ENCODE measurements around the gene SCUBE1.

DNA sequence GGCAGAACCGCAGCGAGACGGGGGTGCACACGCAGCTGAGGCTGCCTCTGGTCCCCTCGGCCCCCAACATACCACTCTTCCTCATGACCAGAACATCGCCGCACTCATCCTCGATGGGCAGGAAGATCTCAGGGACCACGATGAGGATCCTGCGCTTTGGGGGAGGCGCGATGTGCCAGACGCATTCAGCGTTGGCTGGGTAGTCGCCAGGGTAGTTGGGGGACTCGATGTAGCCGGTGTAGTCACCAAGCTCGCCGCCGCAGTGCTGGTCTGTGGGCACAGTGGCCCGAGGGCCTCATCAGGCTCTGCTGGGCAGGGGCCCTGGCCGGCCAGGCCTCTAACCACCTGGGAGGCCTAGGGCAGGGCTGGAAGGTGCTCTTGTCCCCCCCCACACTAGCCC is 133.2 kb downstream of the SCUBE1 start:
- TF ChIP-seq POLR2AphosphoS5 (IDR thresholded peaks at IDR 0.05): no peak
- TF ChIP-seq, protein P1, sequence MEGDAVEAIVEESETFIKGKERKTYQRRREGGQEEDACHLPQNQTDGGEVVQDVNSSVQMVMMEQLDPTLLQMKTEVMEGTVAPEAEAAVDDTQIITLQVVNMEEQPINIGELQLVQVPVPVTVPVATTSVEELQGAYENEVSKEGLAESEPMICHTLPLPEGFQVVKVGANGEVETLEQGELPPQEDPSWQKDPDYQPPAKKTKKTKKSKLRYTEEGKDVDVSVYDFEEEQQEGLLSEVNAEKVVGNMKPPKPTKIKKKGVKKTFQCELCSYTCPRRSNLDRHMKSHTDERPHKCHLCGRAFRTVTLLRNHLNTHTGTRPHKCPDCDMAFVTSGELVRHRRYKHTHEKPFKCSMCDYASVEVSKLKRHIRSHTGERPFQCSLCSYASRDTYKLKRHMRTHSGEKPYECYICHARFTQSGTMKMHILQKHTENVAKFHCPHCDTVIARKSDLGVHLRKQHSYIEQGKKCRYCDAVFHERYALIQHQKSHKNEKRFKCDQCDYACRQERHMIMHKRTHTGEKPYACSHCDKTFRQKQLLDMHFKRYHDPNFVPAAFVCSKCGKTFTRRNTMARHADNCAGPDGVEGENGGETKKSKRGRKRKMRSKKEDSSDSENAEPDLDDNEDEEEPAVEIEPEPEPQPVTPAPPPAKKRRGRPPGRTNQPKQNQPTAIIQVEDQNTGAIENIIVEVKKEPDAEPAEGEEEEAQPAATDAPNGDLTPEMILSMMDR (IDR thresholded peaks at IDR 0.05): no peak
- TF ChIP-seq POLR2A (IDR thresholded peaks at IDR 0.05): no peak
